ENCODE measurements around the gene GDE1.

The GDE1 gene

GRCh38 chr16:19481769-19482168 lies 40.1 kb downstream of the GDE1 start:
- no peak for DNase-seq (ENCODE audit: low read depth in 1 of 2, low spot score in 1 of 2)
- Histone ChIP-seq H3K27me3 (ENCODE audit: insufficient read depth, poor library complexity, severe bottlenecking) (no peaks in the 10 kb centered on the region), H3K4me3 (replicated peaks; ENCODE audit: insufficient read depth, low read length) (no peak overlapping the region), H3K27ac (replicated peaks) (no peak overlapping the region)
- TF ChIP-seq POLR2AphosphoS5 (IDR thresholded peaks at IDR 0.05; ENCODE audit: low read depth): no peak
- no peak for TF ChIP-seq SPI1 (IDR thresholded peaks at IDR 0.05; ENCODE audit: borderline replicate concordance, low read depth)
- no peak for TF ChIP-seq CTCF (IDR thresholded peaks at IDR 0.05; ENCODE audit: insufficient read depth, low read length)
- TF ChIP-seq REST (IDR thresholded peaks at IDR 0.05; ENCODE audit: insufficient replicate concordance, low read depth): no peak
- TF ChIP-seq GABPA (IDR thresholded peaks at IDR 0.05; ENCODE audit: low read depth): no peak

- Histone ChIP-seq H3K27ac (replicated peaks) (no peak overlapping the region), H3K27me3 (ENCODE audit: insufficient read depth, poor library complexity, severe bottlenecking) (no peaks in the 10 kb centered on the region), H3K4me3 (replicated peaks; ENCODE audit: insufficient read depth, low read length) (no peak overlapping the region)
- DNase-seq (ENCODE audit: low read depth in 1 of 2, low spot score in 1 of 2): no peak
- TF ChIP-seq SPI1 (IDR thresholded peaks at IDR 0.05; ENCODE audit: borderline replicate concordance, low read depth) (no peak), REST (IDR thresholded peaks at IDR 0.05; ENCODE audit: insufficient replicate concordance, low read depth) (no peak), GABPA (IDR thresholded peaks at IDR 0.05; ENCODE audit: low read depth) (no peak), CTCF (IDR thresholded peaks at IDR 0.05; ENCODE audit: insufficient read depth, low read length) (no peak), POLR2AphosphoS5 (IDR thresholded peaks at IDR 0.05; ENCODE audit: low read depth) (no peak)
Measured at GRCh38 chr16:19481296-19481695, 40.6 kb downstream of the GDE1 start.

GRCh38 chr16:19479302-19479721 lies 42.6 kb downstream of the GDE1 start:
- H3K4me3 ChIP-seq (replicated peaks; ENCODE audit: insufficient read depth, low read length): no peak overlapping the region
- H3K27ac ChIP-seq (replicated peaks): no peak overlapping the region

More at GRCh38 chr16:19479302-19479721, 42.6 kb downstream of the GDE1 start:
- H3K27me3 ChIP-seq (ENCODE audit: insufficient read depth, poor library complexity, severe bottlenecking): no peaks in the 10 kb centered on the region
- no peak for DNase-seq (ENCODE audit: low read depth in 1 of 2, low spot score in 1 of 2)
- TF ChIP-seq CTCF (IDR thresholded peaks at IDR 0.05; ENCODE audit: insufficient read depth, low read length): no peak
- TF ChIP-seq POLR2AphosphoS5 (IDR thresholded peaks at IDR 0.05; ENCODE audit: low read depth): no peak
- TF ChIP-seq REST (IDR thresholded peaks at IDR 0.05; ENCODE audit: insufficient replicate concordance, low read depth): no peak
- no peak for TF ChIP-seq SPI1 (IDR thresholded peaks at IDR 0.05; ENCODE audit: borderline replicate concordance, low read depth)
- no peak for TF ChIP-seq GABPA (IDR thresholded peaks at IDR 0.05; ENCODE audit: low read depth)
